Activated T-cell treated with anti-CD3 and anti-CD28 coated beads for 4 hours (primary cell): ENCODE results near the gene IL17B.
A peak's percentile ranks its signal among the peaks of the same experiment; 100 is the strongest.

Source experiments
- DNase-seq: peaks from one replicate; pipeline ENCODE4 v3.0.0-alpha.2; 2020

IL17B gene

DNA sequence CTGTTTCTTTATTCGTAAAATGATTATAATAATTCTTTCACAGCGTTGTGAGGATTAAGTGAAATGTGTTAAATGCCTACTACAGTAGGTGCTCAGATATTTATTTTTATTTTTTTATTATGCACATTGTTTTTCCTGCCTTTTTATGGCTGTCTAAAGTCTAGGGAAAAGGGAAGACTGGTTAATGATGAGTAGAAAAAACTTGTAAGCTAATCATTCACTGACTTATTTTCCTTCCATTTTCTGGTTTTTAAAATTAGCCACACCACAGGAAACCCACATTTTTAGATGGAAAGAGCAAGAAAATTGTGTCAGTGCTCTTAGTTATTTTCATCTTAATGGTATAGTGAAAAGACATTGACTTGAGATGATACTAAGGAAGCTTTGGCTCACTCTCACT lies 25.2 kb downstream of the IL17B start:
- no peak for DNase-seq

DNA sequence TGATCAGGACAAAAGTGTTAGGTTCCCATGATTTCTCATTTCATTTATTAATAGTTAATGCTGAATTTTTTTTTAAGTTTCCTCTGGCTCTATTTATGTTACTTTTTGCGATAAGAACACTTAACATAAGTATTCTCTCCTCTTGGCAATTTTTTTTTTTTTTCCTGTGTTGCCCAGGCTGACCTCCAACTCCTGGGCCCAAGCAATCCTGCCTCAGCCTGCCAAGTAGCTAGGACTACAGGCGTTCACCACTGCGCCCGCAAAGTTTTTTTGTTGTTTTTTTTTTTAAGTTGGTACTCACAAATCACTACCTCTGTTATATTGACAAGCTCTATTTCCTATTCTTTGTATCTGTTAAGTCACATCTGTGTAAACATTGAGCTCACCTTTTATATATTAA lies 26.9 kb downstream of the IL17B start:
- DNase-seq, result no peak

DNA sequence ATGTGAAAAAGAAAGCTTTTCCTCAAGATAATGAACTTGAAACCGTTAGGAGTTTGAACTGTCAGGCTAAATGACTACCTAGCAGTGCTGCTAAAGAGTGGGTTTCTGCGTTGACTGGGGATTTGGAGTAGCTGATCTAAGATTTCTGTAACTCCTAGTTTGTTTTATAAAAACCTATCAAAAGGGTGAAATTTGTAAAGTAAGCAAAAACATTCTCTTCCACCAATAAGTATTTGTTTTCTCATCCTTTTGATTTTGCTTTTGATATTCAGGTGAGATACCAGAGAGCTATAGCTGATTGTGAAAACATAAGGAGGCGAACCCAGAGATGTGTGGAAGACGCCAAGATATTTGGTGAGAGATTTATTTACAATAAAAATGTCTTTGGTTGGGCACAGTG lies 29.7 kb downstream of the IL17B start:
- DNase-seq, result no peak

DNA sequence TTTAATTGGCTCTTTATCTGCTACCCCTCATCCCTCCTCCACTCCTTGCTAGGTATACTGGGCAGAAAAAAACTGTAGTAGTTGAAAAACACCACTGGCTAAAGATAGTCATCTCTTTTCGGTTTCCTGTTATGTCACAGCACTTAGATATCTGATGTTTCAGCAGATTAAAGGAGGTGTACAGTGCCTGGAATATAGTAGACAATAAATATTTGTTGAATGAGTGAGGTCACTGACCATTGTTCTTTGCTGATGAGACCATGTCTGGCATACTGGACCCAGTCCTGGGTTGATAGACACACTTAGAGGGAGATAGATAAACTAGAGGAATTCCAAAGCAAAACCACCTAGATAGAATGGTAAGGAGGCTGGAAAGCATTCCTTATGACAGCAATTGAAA lies 30.6 kb downstream of the IL17B start:
- no peak for DNase-seq

DNA sequence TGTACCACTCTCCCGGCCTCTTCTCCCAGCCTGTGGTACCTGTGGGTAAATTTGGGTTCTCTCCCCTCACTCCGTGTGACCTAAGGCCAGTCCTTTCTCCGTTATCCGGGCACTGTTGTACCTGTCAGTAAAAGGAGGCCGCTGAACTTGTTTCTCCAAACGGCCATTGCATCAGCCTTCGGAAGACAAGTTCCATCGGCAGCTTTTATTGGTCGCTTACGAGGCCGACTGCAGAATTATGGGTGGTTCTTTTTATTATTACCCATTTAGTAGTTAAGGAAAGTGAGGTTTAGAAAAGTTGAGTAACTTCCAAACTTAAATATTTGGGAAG lies 33.2 kb downstream of the IL17B start:
- DNase-seq, result no peak

DNA sequence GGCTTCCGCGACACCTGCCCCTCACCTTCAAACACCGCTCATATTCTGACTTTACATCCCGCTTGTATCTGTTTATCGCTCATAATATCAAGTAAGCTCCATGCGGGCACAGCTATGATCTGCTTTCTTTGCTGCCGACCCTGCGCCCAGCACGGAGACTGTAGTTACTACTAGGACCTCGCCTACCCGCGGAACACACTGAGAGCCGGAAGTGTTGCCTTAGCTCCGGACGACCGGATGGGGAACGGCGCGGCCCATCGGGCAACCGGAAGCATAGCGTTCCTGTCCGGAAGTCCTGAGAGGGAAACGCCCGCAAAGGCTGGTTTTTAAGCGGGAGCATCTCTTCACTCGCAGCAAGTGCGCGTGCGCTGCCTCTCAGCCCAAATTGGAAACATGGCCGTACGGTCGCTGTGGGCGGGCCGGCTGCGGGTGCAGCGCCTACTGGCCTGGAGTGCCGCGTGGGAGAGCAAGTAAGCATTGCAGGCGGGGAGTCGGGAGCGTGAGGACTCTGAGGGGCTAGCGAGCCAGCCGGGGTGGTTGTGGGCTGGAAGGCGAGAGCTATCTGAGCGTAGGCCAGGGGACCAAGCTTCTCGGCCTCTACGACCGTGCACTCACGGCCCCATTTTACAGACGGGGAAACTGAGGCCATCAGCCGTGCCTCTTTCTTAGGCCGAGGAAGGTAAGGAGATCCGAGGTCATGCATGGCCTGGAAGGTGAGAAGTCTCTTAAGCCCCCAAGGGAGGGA lies 33.8 kb downstream of the IL17B start, which contains the start of gene GRPEL2:
Gene GRPEL2, plus strand, starts transcription at position 353 of the 745 bp plus-strand sequence. Its CDS starts 41 bp downstream, at position 394.
- DNase-seq, result peak; percentile 76

DNA sequence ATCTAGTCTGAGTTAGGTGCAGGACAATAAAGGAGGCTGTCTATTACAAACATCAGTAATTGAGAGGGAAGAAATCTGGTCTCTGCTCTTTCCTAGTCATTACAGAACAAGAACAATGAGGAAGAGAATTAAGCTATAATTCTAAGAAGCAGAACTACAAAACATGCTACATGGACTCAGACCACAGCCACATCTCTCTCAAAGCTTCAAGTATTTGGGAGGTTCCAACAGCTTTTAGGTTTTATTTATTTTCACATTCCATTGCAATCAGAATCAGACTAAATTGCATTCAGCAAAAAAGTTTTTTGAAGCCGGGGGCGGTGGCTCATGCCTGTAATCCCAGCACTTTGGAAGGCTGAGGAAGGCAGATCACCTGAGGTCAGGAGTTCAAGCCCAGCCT lies 34.9 kb downstream of the IL17B start:
- DNase-seq, result no peak

DNA sequence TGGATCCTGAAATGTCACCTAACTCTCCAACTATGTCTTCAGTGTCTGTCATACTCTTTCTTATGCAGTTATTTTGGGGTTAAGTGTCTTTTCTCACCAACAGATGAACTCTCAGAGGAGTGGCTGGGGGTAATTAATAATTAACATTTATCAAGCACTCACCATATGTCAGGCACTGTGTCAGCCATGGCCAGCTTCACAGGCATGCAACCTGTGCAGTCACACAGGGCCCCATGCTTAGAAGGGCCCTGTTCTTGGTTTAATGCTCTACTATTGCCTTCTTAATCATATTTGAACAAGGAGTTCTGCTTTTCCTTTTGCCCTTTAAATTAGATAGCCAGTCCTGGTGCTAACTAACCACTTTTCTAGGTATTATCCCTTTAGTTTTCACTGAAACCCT lies 37.2 kb downstream of the IL17B start:
- no peak for DNase-seq

DNA sequence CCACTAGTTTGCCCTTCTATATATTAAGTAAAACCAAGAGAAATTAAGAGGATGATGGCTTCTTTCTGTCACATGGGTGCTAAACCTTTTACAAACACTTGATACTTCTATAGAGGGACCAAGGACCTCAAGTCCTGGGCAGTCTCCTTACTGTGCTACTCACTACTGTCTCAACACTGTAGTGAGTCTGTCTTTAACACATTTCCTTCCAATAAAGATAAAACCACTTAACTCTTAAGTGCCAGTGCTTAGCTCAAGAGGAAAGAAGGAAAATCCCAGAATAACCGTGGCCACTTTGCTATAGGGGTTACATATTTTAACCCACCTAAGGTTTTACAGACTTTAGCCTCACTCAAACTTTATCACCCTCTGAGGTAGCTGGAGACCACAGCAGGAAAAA lies 38.2 kb downstream of the IL17B start:
- no peak for DNase-seq

DNA sequence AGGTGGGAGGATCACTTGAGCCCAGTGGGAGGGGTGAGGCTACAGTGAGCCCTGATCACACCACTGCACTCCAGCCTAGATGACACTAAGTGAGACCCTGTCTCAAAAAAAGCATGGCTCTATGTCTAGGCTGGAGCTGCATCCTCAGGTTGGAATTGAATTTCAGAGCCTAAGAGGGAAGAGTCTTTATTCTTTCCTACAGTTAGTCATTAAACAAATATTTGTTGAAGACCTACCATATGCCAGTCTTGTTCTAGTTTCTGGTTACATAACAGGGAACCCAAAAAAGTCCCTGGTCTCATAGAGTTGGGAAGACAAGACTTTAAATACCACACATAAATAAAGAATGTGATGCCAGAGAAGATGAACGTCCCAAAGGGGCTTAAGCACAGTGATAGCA lies 40.7 kb downstream of the IL17B start:
- DNase-seq, result no peak

DNA sequence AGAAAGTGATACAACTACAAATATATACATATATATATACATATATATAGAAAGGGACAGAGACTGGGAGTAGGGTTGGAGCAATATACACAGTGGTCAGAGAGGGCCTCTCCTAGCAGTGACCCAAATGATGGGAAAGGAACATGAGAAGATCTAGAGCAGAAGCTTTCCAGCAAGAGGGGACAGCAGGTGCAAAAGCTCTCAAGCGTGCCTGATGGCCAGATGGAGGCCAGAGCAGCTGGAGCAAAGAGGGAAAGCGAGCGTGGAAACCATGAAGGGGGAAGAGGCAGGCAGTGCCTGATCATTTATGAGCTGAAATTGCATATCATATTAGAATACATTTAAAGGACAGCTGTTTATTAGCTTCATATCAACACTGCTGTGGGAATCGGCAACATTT lies 41.4 kb downstream of the IL17B start:
- no peak for DNase-seq

DNA sequence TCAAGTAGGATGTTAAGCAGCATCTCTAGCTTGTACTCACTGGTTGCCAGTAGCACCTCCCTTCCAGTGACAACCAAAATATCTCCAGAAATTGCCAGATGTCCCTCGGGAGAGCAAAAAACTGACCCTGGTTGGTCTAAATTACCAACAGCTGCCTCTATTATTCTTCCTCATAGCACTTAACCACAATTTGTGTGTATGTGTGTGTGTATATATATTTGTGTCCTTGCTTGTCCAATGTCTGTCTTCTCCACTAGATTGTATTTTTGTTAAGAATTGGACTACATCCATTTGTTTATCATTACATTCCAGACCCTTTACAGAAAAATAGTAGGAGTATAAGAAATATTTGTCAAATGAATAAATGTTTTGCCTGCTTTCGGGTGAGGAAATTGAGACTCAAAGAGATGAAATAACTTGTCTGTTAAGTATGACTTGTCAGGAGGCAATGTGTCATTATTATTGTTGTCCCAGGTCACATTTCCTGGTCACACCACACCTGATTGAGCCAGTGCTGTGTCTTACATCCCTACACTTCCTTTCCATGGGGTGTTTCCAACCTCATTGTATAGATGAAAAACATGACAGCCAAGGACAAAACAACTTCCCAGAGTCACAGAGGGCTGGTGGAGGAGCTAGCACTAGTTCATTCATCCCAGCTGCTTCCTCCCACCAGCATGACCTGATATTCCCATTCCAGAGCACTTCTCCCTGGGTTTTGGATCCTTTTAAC lies 45.2 kb downstream of the IL17B start:
- DNase-seq, result no peak

DNA sequence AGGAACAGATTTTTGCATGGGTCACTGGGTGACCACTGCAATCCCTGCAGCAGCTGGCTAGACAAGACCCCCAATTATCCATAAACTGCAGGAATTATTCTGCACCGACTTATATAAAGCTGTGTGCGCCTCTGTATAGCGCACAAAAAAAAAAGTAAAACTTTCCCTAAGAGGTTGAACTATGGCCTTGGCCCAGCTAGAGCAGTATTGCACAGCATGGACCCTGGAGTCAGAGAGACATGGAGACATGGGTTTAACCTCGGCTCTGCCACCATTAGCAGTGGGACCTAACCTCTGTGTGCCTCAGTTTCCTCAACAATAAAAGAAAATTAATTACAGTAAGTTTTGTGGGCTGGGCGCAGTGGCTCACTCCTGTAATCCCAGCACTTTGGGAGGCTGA lies 50.9 kb downstream of the IL17B start:
- DNase-seq, result no peak

DNA sequence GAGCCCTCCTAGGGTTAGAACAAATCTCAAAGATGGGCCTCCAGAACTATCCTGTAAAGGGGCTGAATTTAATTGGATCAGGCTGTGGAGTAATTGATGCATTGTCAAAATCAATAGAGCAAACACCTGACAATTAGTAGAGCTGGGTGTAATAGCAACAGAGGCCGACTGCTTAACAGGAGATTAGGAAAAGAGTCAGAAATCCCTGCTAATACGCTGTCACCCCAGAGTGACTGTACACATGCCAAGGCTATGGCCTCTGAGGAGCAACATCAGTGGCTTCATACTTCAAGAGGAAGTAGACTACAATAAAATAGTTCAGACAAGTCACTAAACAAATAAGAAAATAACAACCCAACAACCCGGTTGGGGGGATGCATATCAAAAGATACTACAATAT lies 52.5 kb downstream of the IL17B start:
- no peak for DNase-seq

DNA sequence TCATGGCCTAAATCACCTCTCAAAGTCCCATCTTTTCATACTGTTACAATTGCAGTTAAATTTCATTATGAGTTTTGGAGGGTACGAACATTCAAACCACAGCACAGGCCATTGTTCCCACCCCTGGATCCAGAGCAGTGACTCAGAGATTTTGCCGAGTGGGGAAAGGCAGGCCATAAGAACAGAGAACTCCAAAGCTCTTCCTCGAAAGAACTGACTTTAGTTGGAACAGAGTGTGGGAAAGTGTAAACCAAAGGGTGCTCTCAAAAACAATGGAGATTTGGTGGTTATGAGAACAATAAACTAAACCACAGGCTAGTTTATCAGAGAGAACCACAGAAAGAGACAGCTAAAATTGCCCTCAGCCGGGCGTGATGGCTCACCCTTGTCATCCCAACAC lies 53.2 kb downstream of the IL17B start:
- DNase-seq, result no peak

DNA sequence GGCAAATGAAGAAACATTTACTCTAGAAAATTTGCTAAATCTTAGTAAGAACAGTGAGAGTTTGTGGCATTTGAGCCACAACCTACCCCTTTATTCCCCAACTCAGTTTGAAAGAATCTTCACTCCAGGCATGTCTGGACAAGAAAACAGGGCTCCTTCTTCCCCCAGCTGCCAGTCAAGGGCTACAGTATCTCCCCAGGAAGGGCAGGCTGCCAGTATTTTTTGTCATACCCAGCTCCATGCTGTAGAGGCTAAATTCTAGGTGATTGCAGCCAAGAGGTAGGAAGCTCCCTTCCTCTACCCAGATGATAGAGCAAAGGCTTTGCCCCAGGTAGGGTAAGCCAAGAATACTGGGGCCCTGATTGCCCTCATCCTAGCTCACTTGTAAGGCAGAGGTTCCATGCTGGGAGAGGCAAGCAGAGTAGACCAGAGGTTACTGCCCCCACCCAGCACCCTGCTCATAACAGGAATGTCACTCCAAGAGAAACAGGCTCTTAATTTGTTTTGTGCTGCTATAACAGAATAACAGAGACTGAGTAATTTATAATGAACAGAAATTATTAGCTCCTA lies 53.8 kb downstream of the IL17B start:
- no peak for DNase-seq

DNA sequence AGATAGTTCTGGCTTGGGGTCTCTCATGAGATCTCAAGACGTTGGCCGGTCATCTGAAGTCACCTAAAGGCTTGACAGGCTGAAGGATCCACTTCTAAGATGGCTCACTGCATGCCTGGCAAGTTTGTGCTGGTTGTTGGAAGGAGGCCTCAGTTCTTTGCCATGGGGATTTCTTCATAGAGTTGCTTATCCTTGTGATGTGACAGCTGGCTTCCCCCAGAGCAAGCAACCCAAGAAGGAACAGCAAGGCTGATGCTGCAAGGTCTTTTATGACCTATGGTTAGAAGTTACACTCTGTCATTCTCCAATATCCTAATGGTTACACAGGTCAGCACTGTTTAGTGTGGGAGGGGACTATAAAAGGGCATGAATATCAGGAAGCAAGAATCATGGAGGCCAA lies 54.5 kb downstream of the IL17B start:
- no peak for DNase-seq
